22Rv1 (cell line): Measurements from ENCODE around the gene WFIKKN1.
A peak's percentile ranks its signal among the peaks of the same experiment; 100 is the strongest.

Experiments
- H3K27ac ChIP-seq: fragments of 450-650 bp; 2 replicates; pipeline ENCODE4 v1.5.1; 2017
- ZFX ChIP-seq: fragments of 450-650 bp; IDR thresholded peaks from 2 replicates; pipeline ENCODE4 v1.6.1; 2017; ENCODE audit warnings: antibody characterized with exemption, borderline replicate concordance
- TF ChIP-seq, protein P1 (sequence below): fragments of 450-650 bp; IDR thresholded peaks from 2 replicates; pipeline ENCODE4 v1.5.1; 2017; ENCODE audit warnings: mild to moderate bottlenecking

The WFIKKN1 gene

GRCh38 chr16:608019-608418 is 22.8 kb upstream of the WFIKKN1 start:
- TF ChIP-seq, protein P1, sequence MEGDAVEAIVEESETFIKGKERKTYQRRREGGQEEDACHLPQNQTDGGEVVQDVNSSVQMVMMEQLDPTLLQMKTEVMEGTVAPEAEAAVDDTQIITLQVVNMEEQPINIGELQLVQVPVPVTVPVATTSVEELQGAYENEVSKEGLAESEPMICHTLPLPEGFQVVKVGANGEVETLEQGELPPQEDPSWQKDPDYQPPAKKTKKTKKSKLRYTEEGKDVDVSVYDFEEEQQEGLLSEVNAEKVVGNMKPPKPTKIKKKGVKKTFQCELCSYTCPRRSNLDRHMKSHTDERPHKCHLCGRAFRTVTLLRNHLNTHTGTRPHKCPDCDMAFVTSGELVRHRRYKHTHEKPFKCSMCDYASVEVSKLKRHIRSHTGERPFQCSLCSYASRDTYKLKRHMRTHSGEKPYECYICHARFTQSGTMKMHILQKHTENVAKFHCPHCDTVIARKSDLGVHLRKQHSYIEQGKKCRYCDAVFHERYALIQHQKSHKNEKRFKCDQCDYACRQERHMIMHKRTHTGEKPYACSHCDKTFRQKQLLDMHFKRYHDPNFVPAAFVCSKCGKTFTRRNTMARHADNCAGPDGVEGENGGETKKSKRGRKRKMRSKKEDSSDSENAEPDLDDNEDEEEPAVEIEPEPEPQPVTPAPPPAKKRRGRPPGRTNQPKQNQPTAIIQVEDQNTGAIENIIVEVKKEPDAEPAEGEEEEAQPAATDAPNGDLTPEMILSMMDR: no peak
- no peak for TF ChIP-seq ZFX
- no peak overlapping the region for H3K27ac ChIP-seq

GRCh38 chr16:609316-609715 is 21.5 kb upstream of the WFIKKN1 start:
- no peak overlapping the region for H3K27ac ChIP-seq

GRCh38 chr16:609984-610383 is 20.8 kb upstream of the WFIKKN1 start:
- TF ChIP-seq ZFX: no peak
- TF ChIP-seq, protein P1: no peak
- no peak overlapping the region for H3K27ac ChIP-seq

More at GRCh38 chr16:609316-609715, 21.5 kb upstream of the WFIKKN1 start:
- TF ChIP-seq ZFX: no peak
- TF ChIP-seq, protein P1: no peak

GRCh38 chr16:610513-611381 is 20.0 kb upstream of the WFIKKN1 start:
- TF ChIP-seq, protein P1: peak; percentile 49
- no peak for TF ChIP-seq ZFX
- H3K27ac ChIP-seq: no peak overlapping the region

DNA sequence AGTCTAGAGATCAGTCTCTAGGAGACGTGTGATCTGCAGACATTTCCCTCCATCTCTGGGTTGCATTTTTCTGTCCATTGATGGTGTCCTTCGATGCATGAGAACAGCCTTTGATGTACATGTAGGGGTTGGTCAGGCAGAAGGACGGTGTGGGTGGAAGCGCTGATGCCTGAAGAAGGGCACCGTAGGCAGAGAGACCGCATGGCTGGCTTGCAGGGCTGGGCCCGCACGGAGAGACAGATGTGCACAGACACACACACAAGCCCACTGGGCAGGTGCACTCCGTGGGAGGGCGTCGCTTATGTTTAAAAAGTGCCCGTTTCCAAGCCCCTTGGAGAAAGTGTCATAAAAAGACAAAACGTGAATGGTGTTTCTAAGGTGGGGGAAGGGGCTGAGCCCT is 15.7 kb upstream of the WFIKKN1 start:
- H3K27ac ChIP-seq: no peak overlapping the region
- no peak for TF ChIP-seq ZFX
- TF ChIP-seq, protein P1: no peak

DNA sequence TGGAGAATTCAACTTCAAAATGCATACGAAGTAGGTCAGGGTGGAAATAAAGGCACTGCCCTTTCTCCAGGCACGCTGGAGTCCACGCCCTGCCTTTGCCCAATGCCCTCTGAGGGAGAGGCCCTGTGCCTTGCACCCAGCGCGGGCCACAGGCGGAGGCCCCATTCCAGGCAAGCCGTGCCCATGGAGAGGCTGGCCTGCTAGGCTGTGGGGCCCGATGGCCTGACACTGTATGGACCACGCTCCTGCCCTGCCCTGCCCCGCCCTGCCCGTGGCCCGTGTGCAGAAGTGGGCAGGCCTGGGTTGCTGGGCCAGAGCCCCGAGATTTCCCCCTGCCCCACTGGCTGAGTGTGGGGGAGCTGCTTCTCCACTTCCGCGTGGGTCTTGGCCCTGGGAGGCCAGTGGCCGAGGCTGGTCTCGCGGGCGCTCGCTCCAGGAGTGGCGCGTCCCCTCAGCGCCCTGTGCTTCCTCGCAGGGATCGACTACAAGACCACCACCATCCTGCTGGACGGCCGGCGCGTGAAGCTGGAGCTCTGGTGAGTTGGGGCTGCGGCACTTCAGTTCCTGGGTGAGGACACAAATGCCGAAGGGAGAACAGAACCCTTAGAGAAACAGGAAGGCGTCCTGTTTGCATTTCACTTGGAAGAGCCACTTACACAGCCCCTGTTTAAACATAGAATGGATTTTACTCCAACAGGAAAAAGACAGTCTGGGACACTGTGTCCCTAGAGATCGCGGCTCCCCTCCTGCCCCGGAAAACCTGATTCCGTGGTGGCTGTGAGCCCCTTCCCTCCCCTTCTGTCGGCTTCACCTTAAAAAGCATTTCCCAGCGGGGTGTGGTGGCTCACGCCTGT is 13.8 kb upstream of the WFIKKN1 start:
- no peak for TF ChIP-seq ZFX
- TF ChIP-seq, protein P1: no peak
- no peak overlapping the region for H3K27ac ChIP-seq

DNA sequence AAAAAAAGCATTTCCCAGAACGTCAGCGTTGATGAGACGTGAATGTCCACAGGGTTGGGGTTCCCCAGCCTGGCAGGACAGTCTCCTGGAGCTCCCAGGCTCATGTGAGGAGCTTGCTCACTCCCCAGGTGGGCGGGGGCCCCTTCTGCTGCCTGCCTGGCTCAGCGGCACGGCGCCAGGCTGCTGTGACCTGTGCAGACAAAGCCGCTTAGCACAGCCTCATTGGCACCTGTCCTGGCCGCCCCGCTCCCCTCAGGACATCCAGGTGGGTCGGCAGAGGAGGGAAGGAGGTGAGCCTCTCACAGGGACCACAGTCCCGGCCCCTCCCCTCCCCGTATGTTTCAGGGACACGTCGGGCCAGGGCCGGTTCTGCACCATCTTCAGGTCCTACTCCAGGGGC is 12.9 kb upstream of the WFIKKN1 start:
- no peak overlapping the region for H3K27ac ChIP-seq
- TF ChIP-seq, protein P1: no peak
